H1 (cell line): ENCODE data around the gene TASOR2. TPM values are rescaled to one million over a fixed set of nuclear protein-coding genes. Genes with fewer than 3 reads are reported as not detected.
A peak's percentile ranks its signal among the peaks of the same experiment; 100 is the strongest.

Experiments used
- CEBPB ChIP-seq: IDR thresholded peaks from 2 replicates; pipeline ENCODE4 v1.6.1; 2012; ENCODE audit warnings: low read depth, low read length
- CREB1 ChIP-seq: IDR thresholded peaks from 2 replicates; pipeline ENCODE4 v1.6.1; 2012; ENCODE audit warnings: inconsistent platforms
- CTCF ChIP-seq, 3 experiments: IDR thresholded peaks; 1 replicate in 2 of 3; 2 replicates in 1 of 3; pipeline versions ENCODE4 v1.5.1 to v1.6.1; 2011; ENCODE audit warnings: low read length in 3 of 3, mild to moderate bottlenecking in 3 of 3, inconsistent platforms in 2 of 3, low read depth in 1 of 3, moderate library complexity in 1 of 3; ENCODE audit not compliant: insufficient read depth in 1 of 3; ENCODE audit errors: control extremely low read depth in 1 of 3
- EGR1 ChIP-seq: IDR thresholded peaks from 2 replicates; pipeline ENCODE4 v1.6.1; 2011; ENCODE audit warnings: low read depth, low read length, borderline replicate concordance
- GABPA ChIP-seq: IDR thresholded peaks from 2 replicates; pipeline ENCODE4 v1.6.1; 2011; ENCODE audit warnings: mild to moderate bottlenecking, low read length, moderate library complexity, borderline replicate concordance; ENCODE audit not compliant: insufficient read depth
- KDM1A ChIP-seq: fragments of 200-600, 300-600 bp; sonication (generic); IDR thresholded peaks from 2 replicates; pipeline ENCODE4 v1.7.1; 2016; ENCODE audit warnings: mild to moderate bottlenecking, low read length, borderline replicate concordance
- MAX ChIP-seq: IDR thresholded peaks from 2 replicates; pipeline ENCODE4 v1.6.1; 2012; ENCODE audit warnings: inconsistent platforms
- NANOG ChIP-seq: IDR thresholded peaks from 2 replicates; pipeline ENCODE4 v1.6.1; 2011; ENCODE audit warnings: low read length, low read depth, mild to moderate bottlenecking, inconsistent platforms; ENCODE audit not compliant: insufficient read depth, poor library complexity, severe bottlenecking
- PHF8 ChIP-seq: fragments of 200-600 bp; sonication (generic); conservative IDR thresholded peaks from 2 replicates; pipeline ENCODE4 v1.7.1; 2012; ENCODE audit warnings: low read depth, mild to moderate bottlenecking, inconsistent platforms, low read length, moderate library complexity
- POLR2A ChIP-seq, 2 experiments: IDR thresholded peaks; 1 replicate in 1 of 2; 2 replicates in 1 of 2; pipeline ENCODE4 v1.6.1; 2011; ENCODE audit warnings: low read depth in 2 of 2, low read length in 2 of 2, mild to moderate bottlenecking in 2 of 2; ENCODE audit errors: control extremely low read depth in 1 of 2
- RBBP5 ChIP-seq: IDR thresholded peaks from 2 replicates; pipeline ENCODE4 v1.7.1; 2012; ENCODE audit warnings: low read depth, mild to moderate bottlenecking, inconsistent platforms, low read length, moderate library complexity, borderline replicate concordance
- SIX5 ChIP-seq: IDR thresholded peaks from 2 replicates; pipeline ENCODE4 v1.6.1; 2011; ENCODE audit warnings: mild to moderate bottlenecking, low read depth, low read length
- SRF ChIP-seq: IDR thresholded peaks from 2 replicates; pipeline ENCODE4 v1.6.1; 2011; ENCODE audit warnings: mild to moderate bottlenecking, low read depth, low read length, moderate library complexity
- polyA plus RNA-seq, 7 experiments: library from polyadenylated mRNA; depleted of rRNA in 3 of 7; stranded (reverse) in 5 of 7; unstranded in 2 of 7; fragments of >200 nt in 5 of 7; fragments of 200-250 nt in 2 of 7; gene quantifications; 1 replicate in 5 of 7; 2 replicates in 1 of 7; 4 replicates in 1 of 7; pipeline versions ENCODE4 v1.2.1 to v1.2.3, GENCODE V29; 2011 to 2013; ENCODE audit warnings: missing spikeins in 2 of 7, mixed read lengths in 2 of 7
- total RNA-seq: library from RNA; stranded (reverse); fragmentation: NEBNext Ultra II Directional; extraction: Animal tissue kit (Norgen Biotek cat#: 25700); gene quantifications from 2 replicates; pipeline ENCODE4 v1.2.1, GENCODE V29; 2021

Gene TASOR2
- total and polyA plus RNA-seq, 2 of the 8 experiments (the other 6 are each of a cell fraction or from before 2014, with no cell fraction given) = 13.1 to 74.9 TPM

GRCh38 chr10:5666008-5666840 lies 18.4 kb upstream of the TASOR2 start, which contains the start of gene ASB13 (continued):
- TF ChIP-seq MAX (peak; percentile 30; the same call in 1 of the 2 replicates), CEBPB (peak; percentile 66), EGR1 (peak; percentile 39; the same call in 1 of the 2 replicates), PHF8 (peak; percentile 85), CTCF (IDR thresholded peaks at IDR 0.05; ENCODE audit: control extremely low read depth in 1 of 3, insufficient read depth in 1 of 3, low read depth in 1 of 3, low read length in 3 of 3) (peak in 1 of 3 experiments; percentile 15; a peak in 1 of 4 replicates), KDM1A (no peak), CREB1 (peak; percentile 94), GABPA (0 out of 2 replicates have a peak, but pooled peaks have one; percentile 2), NANOG (no peak), RBBP5 (peak; percentile 88), SIX5 (peak; percentile 36), SRF (peak; percentile 33; the same call in 1 of the 2 replicates), POLR2A (IDR thresholded peaks at IDR 0.05; ENCODE audit: control extremely low read depth in 1 of 2, low read depth in 2 of 2, low read length in 2 of 2) (peak in 1 of 2 experiments; percentile 60; a peak in 1 of 3 replicates)
- TF ChIP-seq, all 59 proteins: peak for 18
